Motor neuron (in vitro differentiated cells): Measurements from ENCODE around the gene CTNND1. TPM values are rescaled to one million over a fixed set of nuclear protein-coding genes. Genes with fewer than 3 reads are reported as not detected.

Source experiments
- total RNA-seq, 8 experiments: library from RNA; unstranded; fragments of 300-600 nt; gene quantifications; 2 replicates each; pipeline versions ENCODE4 v1.2.3 to v1.2.4, GENCODE V29; 2022

The CTNND1 gene
- total RNA-seq, 8 experiments from 2014 or later: 59.5 to 166 (median 86.1) TPM

Other genes with a start within 250 kb of the CTNND1 start
- 10 to 100 TPM in 2 of 8 experiments, 1 to 10 TPM in 4, under 1 TPM in 2; 0.32 to 13.7 (median 2.1) TPM for gene SLC43A1, start 246.1 kb upstream of the CTNND1 start, total RNA-seq
- 10 to 100 TPM; 28.3 to 86.7 (median 58.9) TPM for gene TIMM10, start 231.0 kb upstream of the CTNND1 start, total RNA-seq
- gene SMTNL1, start 224.2 kb upstream of the CTNND1 start, total RNA-seq: under 1 TPM in 7 of 8 experiments, not detected in 1; 0.25 to 0.60 (median 0.42) TPM
- 100 to 1,000 TPM in 2 of 8 experiments, 10 to 100 TPM in 6; 22.6 to 177 (median 52.5) TPM for gene UBE2L6, start 194.1 kb upstream of the CTNND1 start, total RNA-seq
- gene SERPING1, start 164.1 kb upstream of the CTNND1 start, total RNA-seq: 10 to 100 TPM in 4 of 8 experiments, 1 to 10 TPM in 4; 1.7 to 35.1 (median 9.9) TPM
- gene YPEL4, start 111.9 kb upstream of the CTNND1 start, total RNA-seq: 10 to 100 TPM in 4 of 8 experiments, 1 to 10 TPM in 4; 3.7 to 13.1 (median 8.8) TPM
- 10 to 100 TPM in 7 of 8 experiments, 1 to 10 TPM in 1; 9.9 to 19.0 (median 12.9) TPM for gene CLP1, start 104.0 kb upstream of the CTNND1 start, total RNA-seq
- gene ZDHHC5, start 93.7 kb upstream of the CTNND1 start, total RNA-seq: 10 to 100 TPM; 15.2 to 59.5 (median 31.5) TPM
- 10 to 100 TPM; 16.3 to 35.2 (median 29.2) TPM for gene MED19, start 49.6 kb upstream of the CTNND1 start, total RNA-seq
- 100 to 1,000 TPM in 4 of 8 experiments, 10 to 100 TPM in 4; 70.0 to 149 (median 105) TPM for gene TMX2, start 49.2 kb upstream of the CTNND1 start, total RNA-seq
- gene SELENOH, start 20.3 kb upstream of the CTNND1 start, total RNA-seq: 100 to 1,000 TPM; 113 to 203 (median 149) TPM
- 1 to 10 TPM in 5 of 8 experiments, under 1 TPM in 3; 0.46 to 6.1 (median 1.1) TPM for gene BTBD18, start 10.0 kb upstream of the CTNND1 start, total RNA-seq